Activated CD8-positive, alpha-beta memory T cell treated with anti-CD3 and anti-CD28 coated beads, Interleukin-2, amount 50 U/mL, for 1 hour (primary cell): Measurements from ENCODE around the gene MCM8.

Source experiments
- DNase-seq: peaks from one replicate; pipeline ENCODE4 v3.0.0-alpha.2; 2020; ENCODE audit errors: extremely low read depth

Gene MCM8

DNA sequence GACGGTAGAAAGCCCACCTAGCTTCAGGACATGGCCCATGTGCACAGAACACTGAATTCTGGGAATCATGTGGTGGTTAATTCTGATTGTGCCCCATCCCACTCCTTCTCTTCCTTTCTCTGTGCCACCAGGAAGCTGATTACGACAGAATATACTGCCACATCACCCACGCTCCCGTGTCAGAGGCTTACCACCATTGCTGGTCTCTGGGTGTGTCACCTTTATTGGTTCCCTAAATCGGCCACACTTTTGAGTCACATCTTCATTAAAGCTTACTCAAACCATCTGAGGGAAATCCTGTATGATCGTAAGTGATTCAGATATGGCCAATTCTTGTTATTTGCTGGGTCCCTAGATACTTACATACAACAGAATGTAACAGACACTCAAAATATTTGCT lies 3.2 kb upstream of the MCM8 start:
- no peak for DNase-seq

- no peak for DNase-seq
Measured at GRCh38 chr20:5949943-5950270, 545 bp upstream of the MCM8 start.

GRCh38 chr20:5967469-5967868 lies 17.0 kb downstream of the MCM8 start:
- no peak for DNase-seq

- no peak for DNase-seq
Measured at GRCh38 chr20:5968462-5968861, 18.0 kb downstream of the MCM8 start.

- DNase-seq, result no peak
Measured at GRCh38 chr20:5969348-5969935, 19.0 kb downstream of the MCM8 start.

- no peak for DNase-seq
Measured at GRCh38 chr20:5969940-5970339, 19.5 kb downstream of the MCM8 start.

DNA sequence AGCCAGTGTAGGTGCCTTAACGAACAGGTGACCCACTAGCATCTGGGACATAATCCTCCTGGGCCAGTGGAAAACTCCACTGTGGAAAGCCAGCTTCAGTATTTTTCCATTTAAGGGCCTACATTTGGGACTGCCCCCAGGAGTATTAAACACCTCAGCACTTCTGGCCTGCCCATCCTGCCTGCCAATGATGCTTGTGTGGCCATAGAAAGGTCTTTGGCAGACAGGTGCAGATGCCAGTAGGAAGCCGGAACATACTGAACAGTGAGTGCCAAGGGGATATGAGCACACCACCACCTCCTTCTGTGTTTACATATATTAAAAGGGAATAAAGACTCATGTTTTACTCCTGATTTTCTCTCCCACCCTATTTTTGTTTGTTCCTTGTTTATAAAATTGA lies 19.9 kb downstream of the MCM8 start:
- DNase-seq, result no peak

DNA sequence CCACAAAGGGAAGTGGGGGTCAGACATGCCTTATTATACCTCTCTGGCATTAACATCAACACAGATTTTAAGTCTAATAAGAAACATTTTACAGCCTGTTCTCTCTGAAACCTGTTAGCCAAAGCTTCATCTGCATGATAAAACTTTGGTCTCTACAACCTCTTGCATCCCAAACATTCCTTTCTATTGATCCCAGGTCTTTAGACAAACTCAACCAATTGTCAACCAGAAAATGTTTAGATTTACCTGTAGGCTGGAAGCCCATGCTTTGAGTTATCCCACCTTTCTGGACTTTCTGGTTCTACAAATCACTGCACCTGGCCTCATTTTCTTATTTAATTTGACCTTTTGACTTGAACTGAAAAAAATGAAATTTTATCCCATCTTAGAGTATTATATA lies 20.8 kb downstream of the MCM8 start:
- no peak for DNase-seq

DNA sequence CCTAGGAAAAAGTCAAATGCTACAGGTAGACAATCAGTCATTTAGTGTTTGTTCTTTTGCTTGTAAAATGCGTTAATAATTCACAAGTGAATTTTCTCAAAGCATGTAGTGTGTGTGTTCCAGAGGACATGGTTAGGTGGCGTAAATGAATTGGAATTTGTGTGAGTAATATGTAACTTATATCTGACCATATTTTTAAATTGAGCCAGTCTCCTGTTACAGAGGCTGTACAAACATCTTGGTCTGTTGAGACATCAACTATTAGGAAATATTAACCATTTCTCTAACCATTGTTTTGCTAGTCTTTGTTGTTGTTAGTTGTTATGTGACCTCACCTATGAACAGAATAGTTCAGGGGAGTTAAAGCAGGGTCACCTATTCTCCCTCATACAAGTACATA lies 22.7 kb downstream of the MCM8 start:
- DNase-seq, result no peak

GRCh38 chr20:5973971-5974370 lies 23.5 kb downstream of the MCM8 start:
- no peak for DNase-seq

DNA sequence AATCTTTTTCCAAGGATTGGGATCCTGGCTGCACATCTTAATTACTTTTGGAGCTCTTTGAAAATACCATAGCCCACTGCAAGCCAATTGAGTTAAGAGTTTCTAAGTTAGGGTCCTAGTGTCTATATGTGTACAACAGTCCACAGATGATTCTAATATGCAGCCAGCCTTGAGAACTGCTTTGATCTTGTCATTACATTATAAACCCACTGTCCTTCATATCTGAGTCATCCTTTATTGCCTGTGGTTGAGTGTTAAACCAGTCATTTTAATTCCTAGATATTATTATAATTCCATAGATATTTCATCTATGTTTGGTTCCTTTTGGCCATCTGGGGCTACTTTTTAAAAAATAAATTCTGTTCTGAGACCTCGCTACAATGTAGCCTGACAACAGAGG lies 24.1 kb downstream of the MCM8 start:
- no peak for DNase-seq

DNA sequence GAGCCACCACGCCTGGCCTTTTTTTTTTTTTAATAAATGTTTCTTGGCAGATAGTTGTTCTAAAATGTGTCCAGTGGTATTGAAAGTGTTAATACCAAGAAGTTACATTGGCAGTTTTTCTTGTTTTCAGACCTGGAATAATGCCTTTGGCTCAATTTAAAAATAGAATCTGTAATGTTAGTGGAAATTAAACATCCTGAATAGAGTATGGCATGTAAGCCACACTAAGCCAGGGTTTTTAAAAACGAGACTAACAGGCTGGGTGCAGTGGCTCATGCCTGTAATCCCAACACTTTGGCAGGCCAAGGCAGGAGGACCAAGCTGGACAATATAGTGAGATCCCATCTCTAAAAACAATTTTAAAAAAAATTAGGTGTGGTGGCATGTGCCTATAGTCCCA lies 25.3 kb downstream of the MCM8 start:
- no peak for DNase-seq

GRCh38 chr20:5977223-5977622 lies 26.8 kb downstream of the MCM8 start:
- DNase-seq, result no peak

DNA sequence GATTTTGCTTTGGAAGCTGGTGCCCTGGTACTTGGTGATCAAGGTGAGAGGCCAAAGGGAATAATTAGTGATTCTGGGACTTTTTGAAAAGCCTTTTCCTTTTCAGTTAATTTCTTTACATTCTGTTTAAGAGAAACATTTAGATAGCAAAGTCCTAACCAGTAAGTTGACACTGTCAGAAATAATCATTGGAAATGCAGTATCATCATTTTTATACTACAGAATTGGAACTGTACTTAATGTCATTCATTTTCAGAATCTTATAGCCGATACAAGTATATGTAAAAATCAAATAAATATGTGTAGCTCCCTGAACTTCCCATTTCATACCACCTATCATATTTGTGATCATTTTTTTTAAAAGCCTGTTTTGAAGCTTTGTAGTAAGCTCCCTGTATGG lies 27.5 kb downstream of the MCM8 start:
- DNase-seq, result no peak

GRCh38 chr20:5979801-5980200 lies 29.3 kb downstream of the MCM8 start:
- DNase-seq, result no peak

- no peak for DNase-seq
Measured at GRCh38 chr20:5980720-5981538, 30.5 kb downstream of the MCM8 start.

DNA sequence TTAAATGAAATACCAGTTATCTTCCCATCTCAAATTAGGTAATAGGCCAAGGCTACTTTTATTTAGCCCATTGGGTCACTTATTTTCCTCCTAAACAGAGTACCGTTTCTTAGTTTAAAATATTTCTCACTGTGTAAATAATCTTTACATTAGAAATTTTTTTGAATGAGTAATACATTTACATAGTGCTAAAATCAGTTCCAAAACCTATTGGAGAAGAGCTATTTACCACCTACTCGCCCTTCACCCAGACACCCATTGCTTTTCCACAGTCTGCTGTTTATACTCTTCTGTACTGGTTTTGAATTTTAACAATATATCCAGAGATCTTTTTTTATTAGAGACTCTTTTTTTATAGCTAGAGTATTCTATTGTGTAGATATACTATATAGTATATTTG lies 36.9 kb downstream of the MCM8 start:
- no peak for DNase-seq

GRCh38 chr20:5989539-5989938 lies 39.1 kb downstream of the MCM8 start:
- no peak for DNase-seq

GRCh38 chr20:5990946-5991345 lies 40.5 kb downstream of the MCM8 start:
- no peak for DNase-seq

DNA sequence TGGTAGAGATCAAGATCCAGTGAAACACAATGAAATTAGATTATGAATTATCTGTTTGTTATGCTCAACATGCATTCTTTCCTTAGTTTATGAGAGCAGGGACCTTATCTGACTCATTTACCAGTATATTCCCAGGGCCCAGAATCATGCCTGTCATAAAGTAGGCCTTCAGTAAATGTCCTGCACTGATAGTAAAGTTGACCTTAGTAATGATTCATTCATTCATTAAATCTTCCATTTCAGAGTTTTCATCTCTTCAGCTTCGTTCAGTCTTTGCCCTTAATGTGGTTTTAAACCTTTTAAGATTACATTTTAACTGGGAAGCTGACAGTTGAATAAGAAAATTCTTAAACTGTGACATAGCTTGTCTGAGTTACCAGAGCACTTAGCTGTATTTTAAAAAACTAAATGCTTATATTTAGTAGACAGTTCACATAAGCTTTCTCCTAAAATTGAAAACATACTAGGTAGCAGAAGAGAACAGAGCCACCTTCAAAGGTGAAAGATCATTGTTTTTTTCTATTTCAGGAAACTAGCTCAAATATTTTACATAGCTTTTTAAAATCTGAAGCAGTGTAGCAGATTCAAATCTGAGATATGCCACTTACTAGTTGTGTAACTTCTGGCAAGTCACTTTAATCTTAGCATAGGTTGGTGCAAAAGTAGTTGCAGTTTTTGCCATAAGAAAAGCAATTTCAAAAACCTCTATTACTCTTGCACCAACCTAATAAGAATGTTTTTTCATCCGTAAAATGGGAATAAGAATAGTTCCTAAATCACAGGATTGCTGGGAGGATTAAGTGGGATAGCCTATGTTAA lies 41.4 kb downstream of the MCM8 start:
- DNase-seq, result no peak

- DNase-seq, result no peak
Measured at GRCh38 chr20:5996765-5997164, 46.3 kb downstream of the MCM8 start.

GRCh38 chr20:5999783-6000182 lies 49.3 kb downstream of the MCM8 start:
- DNase-seq, result no peak

- DNase-seq, result no peak
Measured at GRCh38 chr20:6000871-6001270, 50.4 kb downstream of the MCM8 start.
